Ammon's horn (tissue), 1 donor: ENCODE measurements around the gene VPS11.
A peak's percentile ranks its signal among the peaks of the same experiment; 100 is the strongest.

ENCODE experiments used
- DNase-seq: peaks from one replicate; pipeline ENCODE4 v3.0.0-alpha.2; 2016; ENCODE audit warnings: low spot score

VPS11 gene

DNA sequence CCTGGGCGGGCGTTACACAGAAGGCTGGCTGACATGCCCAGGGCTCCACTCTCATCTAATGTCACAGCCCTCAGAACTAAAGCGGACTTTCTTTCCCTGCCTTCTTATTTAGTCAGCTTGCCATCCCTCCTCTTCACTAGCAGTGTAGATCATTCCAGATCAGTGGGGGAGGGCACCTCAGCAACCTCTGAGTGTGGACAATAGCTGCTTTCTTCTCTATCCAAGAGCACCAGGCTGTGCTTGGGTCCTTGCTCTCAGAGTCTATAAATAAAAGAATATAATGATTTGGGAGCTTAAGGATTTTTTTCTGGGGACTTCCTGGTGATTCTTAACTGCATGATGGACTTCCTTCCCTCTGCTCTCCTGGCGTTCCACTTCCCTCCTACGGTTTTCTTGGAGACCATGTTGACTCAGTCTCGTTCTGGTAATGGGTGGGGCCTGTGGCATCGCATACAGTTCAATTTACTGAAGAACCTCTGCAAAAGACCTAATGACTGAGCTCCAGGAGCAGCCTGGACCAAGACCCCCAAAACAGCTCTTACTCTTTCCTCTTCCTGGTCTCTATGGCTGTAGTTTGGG is 14.2 kb downstream of the VPS11 start:
- peak; percentile 85 for DNase-seq

DNA sequence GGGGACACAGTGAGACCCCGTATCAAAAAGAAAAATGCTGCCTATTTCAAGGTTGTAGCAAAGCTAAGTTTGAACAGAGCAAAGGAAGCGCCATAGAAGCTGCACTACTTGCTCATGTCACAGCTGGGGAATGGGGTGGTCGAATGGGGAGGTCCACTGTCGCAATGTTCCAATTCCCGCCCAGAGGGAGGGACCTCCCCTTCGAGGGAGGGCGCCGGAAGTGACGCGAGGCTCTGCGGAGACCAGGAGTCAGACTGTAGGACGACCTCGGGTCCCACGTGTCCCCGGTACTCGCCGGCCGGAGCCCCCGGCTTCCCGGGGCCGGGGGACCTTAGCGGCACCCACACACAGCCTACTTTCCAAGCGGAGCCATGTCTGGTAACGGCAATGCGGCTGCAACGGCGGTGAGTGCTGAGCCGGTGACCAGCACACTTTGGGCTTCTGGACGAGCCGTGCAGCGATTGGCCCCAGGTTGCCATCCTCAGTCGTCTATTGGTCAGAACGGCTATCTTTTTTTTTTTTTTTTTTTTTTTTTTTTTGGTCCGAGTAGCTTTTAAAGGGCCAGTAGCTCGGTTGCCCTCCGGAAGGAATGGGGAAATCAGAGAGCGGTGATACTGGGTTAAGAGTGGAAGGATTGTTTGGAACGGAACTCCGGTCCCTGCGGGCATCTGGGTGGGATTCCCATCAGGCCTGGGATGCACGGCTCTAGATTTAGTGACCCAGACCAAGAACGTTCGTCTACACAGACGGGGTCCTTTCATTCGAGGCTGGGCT is 17.2 kb downstream of the VPS11 start, which contains the start of gene HMBS:
Gene HMBS, plus strand, starts transcription at position 219 of the 774 bp plus-strand sequence. Its CDS starts 153 bp downstream, at position 372.
- peak; percentile 99 for DNase-seq

DNA sequence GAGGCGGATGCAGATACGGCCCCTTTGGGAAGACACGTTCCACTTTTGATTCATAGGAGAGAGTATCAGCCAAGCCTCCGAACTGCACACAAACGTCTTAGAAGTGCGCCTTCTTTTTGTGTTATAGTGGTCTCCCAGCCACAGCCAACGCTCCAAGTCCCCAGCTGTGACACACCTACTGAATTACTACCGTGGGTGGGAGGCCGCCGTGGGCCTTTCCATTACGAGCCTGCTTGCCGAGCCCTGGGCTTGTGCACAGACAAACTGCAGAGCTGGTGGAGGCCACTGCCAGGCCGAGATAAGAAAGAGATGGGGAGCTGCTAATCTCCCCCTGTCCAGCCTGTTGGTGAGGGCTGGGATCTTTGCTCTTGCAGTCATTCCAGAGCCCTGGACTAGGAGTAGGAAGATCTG is 17.8 kb downstream of the VPS11 start:
- no peak for DNase-seq

DNA sequence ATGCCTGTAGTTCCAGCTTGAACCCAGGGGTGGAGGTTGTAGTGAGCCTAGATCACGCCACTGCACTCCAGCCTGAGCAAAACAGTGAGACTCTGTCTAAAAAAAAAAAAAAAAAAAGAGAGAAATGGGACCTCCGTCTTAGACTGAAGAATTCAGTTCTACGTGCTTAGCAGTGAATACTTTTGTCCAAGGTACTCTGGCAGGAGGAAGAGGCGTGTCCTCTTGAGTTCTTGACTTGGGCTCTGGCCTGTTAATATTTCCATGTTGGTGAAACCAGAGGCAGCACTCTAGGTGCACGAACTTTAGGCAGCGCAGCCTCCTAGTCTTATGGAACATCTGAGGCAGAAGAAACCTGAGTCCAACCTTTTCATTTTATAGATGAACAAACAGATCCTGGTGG is 19.5 kb downstream of the VPS11 start:
- no peak for DNase-seq

DNA sequence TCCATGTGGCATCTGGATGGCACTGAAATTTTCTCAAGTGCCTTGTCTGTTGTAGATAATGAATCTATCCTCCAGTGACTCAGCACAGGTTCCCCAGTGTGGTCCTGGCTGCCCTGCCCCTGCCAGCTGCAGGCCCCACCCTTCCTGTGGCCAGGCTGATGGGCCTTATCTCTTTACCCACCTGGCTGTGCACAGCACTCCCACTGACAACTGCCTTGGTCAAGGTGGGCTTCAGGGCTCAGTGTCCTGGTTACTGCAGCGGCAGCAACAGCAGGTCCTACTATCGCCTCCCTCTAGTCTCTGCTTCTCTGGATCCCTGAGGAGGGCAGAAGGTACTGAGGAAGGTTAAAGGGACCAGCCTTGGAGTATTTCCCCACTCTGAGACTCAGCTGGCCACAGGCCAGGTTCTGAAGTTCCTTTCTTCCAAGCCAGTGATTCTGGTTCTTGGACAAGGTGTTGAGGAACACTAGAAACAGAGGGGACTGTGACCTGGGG is 20.2 kb downstream of the VPS11 start:
- DNase-seq = no peak

DNA sequence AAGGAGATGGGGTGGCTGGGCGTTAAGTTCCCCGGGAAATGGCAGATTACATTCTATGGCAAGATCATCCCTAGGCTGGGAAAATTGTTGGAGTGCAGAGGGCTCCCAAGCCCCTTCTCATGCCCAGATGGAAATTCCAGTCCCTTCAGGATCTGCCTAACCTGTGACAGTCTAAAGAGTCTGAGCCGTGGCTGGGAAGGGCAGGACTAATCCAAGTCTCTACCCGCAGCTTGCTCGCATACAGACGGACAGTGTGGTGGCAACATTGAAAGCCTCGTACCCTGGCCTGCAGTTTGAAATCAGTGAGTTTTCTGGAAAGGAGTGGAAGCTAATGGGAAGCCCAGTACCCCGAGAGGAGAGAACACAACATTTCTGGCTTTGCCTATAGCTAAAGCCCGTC is 20.8 kb downstream of the VPS11 start:
- no peak for DNase-seq

DNA sequence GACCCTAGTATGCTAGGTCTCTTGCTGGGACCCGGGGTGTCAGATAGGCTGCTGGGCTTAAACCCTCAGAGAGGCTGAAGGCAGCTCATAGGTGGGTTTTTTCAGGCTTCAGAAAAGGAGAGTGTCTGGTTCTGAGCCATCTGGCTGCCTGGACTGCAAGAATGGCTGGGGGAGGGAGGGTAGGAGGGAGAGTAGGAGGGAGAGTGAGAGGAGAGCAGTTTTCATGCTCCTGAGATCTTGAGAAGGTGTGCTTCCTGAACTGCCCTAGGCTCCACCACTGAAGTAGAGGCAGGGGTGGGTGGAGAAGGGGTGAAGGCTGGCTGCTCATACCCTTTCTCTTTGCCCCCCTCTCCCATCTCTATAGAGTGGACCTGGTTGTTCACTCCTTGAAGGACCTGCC is 21.7 kb downstream of the VPS11 start:
- no peak for DNase-seq

DNA sequence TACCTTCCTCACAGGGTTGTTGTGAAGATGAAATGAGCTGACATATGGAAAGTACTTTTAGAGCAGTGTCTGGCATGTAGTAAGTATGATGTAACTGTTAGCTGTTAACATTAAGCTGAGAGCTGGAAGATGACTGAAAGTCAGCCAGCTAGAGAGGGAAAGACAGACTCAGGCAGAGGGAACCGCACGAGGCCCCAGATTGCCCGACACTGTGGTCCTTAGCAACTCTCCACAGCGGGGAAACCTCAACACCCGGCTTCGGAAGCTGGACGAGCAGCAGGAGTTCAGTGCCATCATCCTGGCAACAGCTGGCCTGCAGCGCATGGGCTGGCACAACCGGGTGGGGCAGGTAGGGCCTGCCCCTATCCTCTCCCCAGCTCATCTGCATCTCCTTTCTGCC is 23.6 kb downstream of the VPS11 start:
- DNase-seq = no peak

DNA sequence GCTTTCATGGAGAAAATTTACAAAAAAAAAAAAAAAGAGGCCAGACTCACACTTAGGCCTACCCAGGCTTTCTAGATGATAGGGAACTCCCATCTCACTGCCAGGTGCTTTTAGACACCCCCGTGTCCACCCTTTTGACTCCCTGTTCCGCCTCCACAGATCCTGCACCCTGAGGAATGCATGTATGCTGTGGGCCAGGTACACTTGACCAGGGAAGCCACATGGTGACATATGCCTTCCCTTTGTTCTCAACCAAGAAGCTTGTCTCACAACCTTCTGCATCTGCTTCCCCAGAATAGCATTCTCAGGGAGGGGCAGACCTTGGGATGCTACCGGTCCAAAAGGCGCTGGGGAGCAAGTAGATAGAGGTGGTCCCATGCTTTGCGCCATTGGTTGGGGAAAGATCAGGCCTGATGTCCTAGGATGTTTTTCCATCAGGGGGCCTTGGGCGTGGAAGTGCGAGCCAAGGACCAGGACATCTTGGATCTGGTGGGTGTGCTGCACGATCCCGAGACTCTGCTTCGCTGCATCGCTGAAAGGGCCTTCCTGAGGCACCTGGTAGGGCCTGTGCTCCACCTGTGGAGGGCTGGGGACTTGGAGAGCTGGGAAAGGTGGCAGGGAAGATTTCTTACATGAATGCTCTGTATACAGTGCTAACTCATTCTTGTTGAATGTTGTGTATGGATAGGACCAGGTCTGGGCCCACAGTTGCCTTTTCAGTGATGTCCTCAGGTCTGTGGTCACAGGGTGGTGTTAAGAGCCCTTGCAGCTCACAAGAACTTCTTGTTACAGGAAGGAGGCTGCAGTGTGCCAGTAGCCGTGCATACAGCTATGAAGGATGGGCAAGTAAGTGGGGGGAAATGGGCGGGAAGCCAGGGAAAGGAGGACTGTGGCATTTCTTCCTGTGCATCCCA is 24.6 kb downstream of the VPS11 start:
- DNase-seq = no peak

DNA sequence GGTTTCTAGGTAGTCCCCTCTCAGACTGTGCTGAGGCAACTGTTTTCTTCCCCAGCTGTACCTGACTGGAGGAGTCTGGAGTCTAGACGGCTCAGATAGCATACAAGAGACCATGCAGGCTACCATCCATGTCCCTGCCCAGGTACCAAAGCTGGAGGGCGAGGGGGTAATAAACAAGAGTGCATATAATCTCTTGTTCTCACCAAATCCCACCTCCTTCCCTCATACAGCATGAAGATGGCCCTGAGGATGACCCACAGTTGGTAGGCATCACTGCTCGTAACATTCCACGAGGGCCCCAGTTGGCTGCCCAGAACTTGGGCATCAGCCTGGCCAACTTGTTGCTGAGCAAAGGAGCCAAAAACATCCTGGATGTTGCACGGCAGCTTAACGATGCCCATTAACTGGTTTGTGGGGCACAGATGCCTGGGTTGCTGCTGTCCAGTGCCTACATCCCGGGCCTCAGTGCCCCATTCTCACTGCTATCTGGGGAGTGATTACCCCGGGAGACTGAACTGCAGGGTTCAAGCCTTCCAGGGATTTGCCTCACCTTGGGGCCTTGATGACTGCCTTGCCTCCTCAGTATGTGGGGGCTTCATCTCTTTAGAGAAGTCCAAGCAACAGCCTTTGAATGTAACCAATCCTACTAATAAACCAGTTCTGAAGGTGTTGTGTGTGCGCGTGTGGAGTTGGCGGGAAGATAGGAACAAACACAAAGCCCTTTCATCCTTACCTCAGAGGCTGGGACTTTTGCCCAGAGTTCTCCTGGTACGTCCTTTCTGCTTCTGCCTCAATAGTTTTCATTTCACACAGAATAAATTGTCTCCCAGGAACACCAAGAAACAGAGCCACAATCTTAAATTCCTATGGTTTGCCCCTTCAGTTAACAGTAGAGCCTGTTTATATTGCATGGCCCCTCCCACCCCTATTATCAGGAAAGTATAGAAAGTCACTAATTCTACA is 25.5 kb downstream of the VPS11 start:
- peak; percentile 47 for DNase-seq

DNA sequence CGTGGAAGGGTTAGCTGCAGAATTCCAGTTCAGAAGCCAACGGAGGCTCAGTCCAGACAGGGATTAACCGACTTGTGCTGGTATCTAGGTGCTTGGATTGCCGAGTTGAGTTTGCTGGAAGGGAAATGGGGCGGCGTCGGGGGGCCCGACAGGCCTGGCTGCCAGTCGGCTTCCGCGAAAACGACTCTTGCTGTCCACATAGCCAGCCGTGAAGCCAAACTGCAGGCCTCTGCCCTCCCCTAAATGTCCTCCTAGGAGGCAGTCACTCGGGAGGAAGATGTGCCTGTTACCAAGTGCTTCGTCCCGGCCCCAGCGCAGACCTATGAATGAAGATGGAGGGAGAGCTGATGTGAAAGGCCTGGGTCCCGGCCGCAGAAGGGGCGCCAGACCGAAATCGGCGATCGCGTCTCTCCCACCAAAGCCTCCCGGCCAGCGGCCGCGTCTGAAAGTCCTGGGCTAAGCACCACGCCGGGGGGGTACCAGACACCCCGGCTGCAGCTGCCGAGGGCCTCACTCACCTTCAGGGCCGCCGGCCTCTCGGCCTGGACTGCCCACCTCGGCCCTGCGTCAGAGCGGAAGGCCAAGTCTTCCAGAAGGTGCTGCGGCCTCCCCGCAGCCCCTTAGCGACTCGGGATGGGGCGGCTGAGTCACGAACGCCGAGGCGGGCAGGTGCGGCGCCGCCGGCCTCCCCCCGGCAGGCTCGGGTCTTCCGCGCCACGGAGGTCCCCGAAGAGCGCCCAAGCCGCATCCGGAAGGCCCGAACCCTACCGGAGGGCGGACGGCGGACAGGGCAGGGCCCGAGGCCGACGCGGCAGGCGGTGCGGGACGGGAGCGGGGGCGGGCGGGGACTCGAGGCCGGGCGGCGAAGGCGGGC is 26.6 kb downstream of the VPS11 start:
- peak; percentile 37 for DNase-seq

DNA sequence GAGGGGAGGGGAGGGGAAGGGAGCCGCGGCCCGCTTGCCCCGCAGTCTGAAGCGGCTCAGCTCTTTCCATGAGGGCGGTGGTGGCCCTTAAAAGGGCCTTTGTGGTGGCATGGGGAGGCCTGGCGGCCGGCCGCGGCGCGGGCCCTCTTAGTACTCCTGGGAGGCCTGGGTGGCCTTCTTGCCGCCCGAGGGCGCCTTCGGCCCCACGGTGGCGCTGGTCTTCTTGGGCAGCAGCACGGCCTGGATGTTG is 27.1 kb downstream of the VPS11 start:
- DNase-seq = peak; percentile 90

DNA sequence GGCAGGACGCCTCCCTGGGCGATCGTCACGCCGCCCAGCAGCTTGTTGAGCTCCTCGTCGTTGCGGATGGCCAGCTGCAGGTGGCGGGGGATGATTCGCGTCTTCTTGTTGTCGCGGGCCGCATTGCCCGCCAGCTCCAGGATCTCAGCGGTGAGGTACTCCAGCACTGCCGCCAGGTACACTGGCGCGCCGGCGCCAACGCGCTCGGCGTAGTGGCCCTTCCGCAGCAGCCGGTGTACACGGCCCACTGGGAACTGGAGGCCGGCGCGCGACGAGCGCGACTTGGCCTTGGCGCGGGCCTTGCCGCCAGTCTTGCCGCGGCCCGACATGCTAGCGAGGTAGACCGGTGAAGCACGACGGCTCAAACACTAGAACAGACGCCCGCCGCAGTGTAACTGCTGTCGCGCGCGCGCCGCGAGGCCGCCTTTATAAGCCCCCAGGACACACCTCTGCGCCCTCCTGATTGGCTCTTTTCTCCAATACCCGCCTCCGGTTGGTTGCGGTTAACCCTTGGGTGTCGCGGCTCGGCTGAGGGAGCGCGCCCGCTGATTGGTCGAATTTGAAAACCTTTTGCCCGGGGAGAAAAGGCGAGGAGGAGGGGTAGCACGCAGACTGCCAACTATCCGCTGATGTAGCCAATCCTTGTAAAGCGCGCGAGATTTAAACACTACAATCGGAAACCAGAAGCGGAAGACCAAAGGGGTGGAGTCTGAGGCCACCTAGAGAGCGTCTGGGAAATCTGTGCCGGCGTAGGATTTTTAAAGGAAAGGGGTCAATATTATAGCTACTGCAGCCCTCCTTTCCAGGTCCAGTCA is 27.7 kb downstream of the VPS11 start:
- DNase-seq = peak; percentile 100

DNA sequence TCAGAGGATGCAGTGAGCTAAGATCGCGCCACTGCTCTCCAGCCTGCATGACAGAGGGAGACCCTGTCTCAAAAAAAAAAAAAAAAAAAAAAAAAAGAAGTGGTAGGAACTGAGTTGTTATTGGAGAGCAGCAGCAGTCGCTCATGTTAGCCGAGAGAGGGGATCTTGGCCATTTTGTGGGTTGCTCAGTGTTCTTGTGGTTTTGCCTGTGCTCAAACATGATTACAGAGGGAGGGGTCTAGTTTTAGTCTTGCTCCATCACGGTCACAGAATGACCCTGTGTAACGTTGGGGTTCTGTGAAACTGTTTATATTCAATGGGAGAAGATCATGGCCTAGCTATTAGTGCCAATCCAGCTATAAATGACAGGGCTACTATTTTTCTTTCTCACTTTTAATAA is 32.1 kb downstream of the VPS11 start:
- no peak for DNase-seq

DNA sequence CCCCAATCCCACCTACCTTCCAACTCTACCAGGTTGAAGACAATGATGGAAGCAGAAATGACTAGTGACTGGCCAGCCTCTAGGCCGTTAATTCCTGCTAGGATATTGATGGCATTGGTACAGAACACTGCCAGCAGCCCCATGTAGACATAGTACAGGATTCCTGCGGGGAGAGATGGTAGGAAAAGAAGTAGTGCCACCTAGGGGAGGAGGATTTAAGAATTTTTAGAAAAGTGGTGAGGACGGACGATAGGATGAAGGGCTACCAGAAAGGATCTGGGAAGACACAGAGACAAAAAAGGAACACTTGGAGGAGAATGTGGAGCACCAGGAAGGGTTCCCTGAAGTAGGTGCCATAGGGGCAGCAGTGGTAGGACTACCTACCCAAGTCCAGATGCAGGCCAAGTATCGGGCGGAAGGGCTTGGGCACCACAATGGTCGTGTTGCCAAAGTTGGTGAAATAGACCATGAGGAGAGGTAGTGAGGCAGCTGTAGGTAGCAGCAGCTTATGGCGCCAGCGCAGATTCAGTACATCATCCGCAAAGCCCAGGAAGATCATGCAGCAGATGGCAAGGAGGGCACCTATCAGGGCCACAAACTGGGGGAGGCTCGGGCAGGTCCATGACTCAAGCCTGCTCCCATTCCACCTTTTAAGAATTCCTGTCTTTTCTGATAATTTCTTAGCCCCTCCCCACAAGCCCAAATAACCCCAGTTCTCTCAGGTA is 32.8 kb downstream of the VPS11 start:
- DNase-seq = no peak

DNA sequence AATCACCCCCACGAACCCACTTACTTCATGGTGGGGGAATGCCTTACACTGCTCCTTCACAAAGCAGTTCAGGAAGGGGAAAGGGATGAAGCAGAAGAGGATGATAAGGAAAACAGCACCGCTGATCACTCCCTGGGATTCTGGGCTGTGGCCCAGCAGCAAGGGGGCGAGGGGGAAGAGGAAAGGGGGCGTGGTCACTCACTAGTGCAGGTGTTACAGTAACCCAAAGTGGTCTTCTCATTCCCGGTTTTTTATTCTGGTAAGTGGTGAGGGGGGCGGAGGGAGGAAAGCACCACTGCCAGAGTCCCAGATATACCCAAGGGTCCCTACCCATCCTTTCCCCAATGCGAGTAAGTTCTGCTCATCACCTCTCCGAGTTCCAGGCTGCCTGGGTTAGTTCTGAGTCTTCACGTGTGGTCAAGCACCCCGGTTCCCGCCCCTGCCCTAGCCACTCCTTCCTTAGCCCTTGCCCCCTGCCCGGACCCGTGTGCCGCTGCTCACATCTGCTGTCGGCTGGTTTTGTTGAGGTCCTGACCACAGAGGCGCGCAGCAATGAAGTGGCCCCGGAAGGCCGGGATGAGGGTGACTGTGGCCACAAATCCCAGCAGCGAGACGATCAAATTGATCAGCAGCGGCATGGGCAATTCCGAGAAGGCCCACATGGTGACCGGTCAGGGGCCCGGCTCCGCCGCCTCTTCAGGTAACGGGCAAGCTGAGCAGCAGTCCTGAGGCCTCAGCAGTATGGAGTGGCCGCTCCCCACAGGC is 33.6 kb downstream of the VPS11 start:
- no peak for DNase-seq

DNA sequence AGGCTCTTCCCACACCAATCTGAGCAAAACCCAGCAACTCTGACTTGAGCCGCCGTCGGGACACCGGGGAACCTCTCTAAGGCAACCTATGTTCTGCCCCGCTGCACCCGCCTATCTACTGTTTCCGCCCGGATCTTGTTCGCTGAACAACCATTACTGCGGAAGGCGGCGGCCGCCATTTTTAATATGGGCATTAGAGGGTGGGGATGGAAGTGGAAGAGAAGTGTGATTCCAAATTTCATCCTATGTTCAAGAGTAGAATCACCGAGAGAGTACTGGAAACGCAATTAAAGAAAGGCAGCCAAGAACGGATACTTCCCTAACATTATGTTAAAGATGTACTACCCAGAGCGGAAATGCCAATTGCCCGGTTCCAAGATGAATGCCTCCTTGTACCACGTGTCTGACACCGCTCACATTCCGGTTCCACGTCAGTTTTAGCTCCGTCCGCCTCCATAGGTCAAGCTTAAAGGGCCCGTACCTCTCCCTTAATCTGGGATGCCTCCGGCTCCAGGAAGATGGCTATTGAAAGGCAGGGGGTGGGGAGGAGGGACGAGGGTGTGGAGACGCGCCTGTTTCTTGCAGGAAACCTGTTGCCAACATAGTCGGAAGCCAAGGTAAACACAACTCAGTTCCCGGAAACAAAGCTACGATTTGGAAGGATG is 34.3 kb downstream of the VPS11 start, which contains the start of gene DPAGT1:
Gene DPAGT1, minus strand, starts transcription at position 95 of the 665 bp plus-strand sequence. CDS start 198 bp downstream, outside the sequence.
- peak; percentile 97 for DNase-seq
